GM21786 (cell line): ENCODE results near the gene ZMIZ1.

Experiments
- ATAC-seq: cut with Tn5 transposase; IDR thresholded peaks from one replicate; pipeline ENCODE4 v1.9.1; 2021; ENCODE audit not compliant: unreplicated experiment

Gene ZMIZ1

DNA sequence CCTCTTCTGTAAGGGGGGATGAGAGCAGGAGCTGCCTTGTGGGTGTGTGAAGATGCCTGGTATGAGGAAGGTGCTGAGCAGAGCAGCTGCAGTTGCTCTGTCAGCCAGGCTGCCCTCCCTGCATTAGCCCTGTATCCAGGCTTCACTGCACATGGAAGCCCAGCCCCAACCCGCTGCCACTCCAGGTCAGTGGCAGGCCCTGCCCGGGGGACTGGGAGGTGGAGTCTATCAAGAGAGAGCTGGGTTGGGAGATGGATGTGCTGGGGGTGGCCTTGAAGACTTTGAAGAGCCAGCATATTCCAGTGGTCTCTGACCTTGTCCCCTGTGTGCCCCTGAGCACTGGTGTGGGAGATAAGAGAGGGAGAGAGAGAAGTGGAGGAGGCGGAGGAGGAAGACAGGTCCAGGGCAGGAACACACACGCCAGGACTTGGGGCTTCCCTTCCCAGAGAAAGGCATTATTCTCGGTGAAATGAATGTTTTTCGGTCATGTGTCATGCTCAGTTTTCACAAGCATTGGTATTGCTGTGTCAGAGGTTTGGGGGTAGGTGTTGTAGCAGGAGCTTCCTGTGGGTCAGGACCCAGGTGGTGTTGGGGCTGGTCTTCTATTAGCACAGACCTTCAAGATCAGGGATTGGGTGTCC is 281.1 kb downstream of the ZMIZ1 start:
- ATAC-seq = no peak

DNA sequence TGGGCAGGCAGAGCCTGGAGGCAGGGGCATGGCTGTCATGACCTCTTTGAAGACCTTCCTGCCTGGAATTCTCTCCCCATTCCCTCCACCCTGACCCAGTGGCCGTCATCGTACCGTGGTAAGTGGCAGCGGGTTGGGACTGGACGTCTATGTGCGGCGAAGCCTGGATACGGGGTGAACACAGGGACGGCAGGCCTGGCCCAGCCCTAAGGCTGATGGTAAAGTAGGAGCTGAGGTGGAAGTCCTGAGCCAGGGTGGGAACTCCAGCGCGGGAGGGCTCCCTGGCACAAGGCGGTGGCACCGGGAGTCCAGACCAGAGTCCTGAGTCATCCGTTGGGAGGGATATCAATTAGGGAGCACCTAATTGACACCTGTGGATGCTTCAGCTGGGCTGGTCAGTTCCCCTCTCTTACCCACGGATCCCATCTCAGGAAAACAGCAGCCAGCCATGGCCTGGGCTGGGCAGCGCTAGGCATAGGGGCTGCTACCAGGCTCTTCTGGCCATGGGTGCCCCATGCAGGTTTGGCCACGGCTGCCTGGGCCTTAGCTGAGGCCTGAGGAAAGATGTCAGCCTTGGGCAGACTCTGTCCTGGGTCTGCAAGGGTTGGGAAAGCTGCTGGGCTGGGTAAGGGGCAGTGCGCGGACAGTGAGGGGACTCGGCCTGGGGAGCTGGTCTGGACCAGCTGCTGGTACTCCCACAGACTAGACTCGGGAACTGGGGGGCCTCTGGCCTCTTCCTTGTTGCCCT is 281.8 kb downstream of the ZMIZ1 start:
- ATAC-seq = no peak

DNA sequence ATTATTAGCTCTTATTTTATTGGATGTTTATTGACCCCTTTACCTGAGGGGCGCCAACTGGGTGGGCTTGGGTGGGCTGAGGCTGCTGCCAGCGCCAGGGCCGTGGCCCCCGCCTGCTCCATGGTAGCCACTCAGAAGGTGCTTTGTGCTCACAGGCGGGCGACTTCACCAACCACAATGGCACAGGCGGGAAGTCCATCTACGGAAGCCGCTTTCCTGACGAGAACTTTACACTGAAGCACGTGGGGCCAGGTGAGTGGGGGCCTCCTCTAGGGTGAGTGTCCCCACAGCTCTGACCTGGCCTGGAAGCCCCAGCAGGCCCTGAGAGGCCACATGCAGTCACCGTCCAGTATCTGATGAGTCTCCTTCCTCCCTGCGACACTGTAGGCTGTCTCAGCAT is 282.6 kb downstream of the ZMIZ1 start:
- ATAC-seq = no peak

DNA sequence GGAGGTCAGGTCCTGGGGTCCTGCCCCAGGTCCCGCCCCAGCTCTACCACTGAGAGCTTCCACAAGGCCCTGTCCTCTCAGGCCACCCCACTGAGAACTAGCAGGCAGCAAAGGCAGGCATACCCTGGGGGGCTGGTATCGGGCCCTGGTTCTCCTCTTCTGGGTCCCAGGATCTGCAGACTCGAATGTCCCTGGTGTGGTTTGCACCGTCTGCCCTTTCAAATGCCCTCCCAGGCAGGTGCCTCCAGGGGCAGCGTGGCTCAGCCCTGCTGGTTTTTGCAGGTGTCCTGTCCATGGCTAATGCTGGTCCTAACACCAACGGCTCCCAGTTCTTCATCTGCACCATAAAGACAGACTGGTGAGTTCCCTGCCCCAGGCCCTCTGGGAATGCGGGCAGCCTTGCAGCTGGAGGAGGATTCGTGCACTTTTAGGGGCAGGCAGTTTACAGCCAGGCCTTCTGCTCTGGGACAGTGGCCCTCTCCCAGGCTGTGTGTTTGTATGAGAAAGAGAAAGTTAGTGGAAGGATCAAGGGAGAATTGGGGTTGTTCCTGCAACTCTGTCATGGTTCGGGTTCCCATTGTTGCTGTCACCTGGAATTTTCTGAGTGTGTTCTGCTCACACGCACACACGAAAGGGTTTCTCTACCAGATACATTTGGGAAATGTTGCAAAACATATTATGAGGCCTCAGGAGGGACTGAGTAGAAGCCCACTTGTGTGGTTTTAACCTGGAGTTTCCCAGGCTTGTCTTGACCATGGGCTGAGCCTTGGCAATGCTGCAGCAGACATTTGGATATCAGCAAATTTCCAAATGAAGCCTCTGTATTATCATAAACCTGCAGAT is 283.5 kb downstream of the ZMIZ1 start:
- ATAC-seq = no peak

DNA sequence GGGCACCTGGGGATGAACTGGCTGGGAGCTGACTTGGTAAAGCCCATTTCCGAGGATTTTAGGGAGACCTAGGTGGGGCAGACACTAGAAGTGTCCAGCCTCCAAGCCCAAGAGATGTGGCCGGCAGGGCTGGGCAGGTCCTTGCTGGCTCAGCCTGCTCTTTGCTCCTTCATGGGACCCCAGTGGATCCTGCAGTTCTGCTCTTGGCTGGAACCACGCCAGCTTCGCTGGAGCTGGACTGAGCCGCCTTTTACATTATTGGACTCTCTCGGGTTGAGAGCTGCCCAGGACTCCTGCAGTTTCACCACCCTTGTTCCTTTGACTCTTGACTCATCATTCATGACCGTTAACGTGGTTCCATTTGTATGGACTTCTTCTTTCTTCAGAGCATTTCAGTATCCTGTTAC is 284.2 kb downstream of the ZMIZ1 start:
- ATAC-seq = no peak

DNA sequence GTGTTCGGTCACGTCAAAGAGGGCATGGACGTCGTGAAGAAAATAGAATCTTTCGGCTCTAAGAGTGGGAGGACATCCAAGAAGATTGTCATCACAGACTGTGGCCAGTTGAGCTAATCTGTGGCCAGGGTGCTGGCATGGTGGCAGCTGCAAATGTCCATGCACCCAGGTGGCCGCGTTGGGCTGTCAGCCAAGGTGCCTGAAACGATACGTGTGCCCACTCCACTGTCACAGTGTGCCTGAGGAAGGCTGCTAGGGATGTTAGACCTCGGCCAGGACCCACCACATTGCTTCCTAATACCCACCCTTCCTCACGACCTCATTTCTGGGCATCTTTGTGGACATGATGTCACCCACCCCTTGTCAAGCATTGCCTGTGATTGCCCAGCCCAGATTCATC is 285.0 kb downstream of the ZMIZ1 start:
- no peak for ATAC-seq

DNA sequence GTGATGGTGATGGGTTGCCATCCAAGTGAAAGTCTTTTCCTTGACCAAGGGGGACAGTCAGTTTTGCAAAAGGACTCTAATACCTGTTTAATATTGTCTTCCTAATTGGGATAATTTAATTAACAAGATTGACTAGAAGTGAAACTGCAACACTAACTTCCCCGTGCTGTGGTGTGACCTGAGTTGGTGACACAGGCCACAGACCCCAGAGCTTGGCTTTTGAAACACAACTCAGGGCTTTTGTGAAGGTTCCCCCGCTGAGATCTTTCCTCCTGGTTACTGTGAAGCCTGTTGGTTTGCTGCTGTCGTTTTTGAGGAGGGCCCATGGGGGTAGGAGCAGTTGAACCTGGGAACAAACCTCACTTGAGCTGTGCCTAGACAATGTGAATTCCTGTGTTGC is 285.4 kb downstream of the ZMIZ1 start:
- no peak for ATAC-seq

DNA sequence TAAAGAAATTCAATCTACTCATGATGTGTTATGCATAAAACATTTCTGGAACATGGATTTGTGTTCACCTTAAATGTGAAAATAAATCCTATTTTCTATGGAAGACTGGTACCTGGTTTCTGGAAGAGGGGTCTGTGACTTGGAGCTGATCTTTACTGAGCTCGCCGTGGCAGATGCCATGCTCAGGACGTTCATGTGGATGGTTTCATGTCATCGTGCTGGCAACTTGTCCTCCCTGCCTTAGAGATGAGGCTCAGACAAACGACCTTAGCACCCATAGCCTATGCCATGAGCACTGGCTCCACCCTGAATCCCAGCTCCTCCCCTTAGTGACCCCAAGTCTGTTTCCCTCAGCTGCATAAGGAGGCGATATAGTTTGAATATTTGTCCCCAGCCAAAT is 285.8 kb downstream of the ZMIZ1 start:
- no peak for ATAC-seq

DNA sequence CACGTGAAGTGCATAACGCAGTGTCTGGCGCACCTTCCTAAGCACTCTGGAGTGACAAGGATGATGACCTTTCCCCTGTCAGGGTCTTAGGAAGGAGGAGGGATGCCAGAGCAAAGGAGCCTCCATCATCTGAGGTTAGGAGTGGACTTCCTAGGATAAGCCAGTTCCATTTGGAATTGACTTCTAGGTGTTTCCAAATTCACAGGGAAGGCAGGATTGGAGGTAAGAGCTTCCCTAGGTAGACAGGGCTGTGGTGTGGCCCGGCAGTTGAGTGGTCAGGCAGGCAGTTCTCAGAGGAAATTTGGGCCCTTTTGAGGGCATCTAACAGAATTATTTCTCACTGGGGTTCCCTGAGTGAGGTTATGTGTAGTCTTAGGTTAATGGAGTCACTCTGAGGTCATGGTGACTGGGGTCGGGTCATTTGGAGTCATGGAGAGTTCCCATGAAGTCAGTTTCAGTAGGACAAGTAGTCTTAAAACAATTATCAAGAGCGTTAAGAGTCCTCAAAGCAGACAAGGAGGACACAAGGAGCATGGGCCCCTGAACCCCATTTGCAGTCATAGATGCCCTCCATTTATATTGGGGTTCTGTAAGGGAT is 286.8 kb downstream of the ZMIZ1 start:
- ATAC-seq = no peak

DNA sequence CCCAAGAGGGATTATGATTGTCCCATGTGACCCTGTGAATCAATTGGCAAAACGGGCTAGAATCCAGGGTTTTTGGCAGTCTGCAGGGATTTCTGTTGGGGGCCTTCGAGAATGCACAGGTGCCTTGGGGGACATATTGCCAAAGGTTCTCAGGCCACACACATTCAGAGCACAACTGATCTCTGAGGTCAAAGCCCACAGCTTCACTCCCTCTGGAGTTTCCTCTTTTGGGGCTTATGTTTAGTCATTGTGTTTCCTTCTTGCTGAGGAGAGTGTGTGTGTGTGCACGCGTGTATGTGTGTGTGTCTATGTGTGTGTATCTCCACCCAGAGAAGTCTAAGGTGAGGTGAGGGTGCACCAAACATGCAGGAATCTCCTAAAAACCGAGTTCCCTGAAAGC is 287.3 kb downstream of the ZMIZ1 start:
- ATAC-seq = no peak

DNA sequence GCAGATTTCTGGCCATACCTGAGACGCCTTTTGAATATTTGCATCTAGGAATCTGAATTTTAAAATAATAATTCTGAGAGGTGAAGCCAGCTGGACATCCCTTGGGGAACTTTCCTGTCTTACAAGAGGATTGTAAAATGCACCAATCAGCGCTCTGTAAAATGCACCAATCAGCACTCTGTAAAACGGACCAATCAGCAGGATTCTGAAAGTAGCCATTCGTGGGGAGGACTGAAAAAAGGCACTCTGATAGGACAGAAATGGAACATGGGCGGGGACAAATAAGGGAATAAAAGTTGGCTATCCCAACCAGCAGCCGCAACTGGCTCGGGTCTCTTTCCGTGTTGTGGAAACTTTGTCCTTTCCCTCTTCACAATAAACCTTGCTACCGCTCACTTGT is 288.4 kb downstream of the ZMIZ1 start:
- ATAC-seq = no peak

DNA sequence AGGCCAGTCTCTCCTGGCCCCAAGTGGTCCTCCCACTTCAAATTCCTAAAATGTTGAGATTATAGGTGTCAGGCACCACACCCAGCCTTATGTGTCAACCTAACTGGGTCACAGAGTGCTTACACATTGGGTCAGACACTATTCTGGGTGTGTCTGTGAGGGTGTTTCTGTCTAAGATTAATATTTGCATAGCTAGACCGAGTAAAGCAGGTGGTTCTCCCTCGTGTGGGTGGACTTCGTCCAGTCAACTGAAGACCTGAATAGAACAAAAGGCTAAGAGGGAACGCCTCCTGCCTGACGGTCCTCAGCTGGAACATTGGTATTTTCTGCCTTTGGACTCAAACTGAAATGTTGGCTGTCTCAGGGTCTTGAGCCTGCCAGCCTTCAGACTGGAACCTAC is 290.0 kb downstream of the ZMIZ1 start:
- ATAC-seq = no peak

DNA sequence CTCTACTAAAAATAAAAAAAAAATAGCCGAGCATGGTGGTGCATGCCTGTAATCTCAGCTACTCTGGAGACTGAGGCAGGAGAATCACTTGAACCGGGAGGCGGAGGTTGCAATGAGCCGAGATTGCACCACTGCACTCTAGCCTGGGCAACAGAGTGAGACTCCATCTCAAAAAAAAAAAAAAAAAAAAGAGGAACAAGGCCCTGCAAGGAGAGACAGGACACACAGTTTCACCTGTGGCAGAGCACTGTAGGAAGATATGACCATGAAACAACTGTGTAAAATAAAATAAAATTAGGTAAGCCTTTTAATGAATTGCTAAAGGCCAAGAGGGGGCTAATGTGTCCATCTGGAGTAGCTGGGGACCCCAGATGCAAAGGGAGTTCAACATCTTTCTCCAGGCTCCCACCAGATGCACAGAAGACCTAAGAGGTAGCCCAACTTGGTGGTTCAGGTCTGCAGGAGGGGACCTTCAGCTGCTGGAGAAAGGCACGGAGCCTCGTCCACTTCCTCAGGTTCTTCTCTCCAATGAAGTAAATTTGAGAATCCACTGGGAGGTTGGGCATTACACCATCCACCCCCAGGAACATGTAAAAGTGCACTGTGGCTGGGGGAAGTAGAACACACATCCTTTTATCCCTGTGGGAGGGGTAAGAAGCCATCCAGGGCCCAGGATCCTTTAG is 291.2 kb downstream of the ZMIZ1 start:
- no peak for ATAC-seq

DNA sequence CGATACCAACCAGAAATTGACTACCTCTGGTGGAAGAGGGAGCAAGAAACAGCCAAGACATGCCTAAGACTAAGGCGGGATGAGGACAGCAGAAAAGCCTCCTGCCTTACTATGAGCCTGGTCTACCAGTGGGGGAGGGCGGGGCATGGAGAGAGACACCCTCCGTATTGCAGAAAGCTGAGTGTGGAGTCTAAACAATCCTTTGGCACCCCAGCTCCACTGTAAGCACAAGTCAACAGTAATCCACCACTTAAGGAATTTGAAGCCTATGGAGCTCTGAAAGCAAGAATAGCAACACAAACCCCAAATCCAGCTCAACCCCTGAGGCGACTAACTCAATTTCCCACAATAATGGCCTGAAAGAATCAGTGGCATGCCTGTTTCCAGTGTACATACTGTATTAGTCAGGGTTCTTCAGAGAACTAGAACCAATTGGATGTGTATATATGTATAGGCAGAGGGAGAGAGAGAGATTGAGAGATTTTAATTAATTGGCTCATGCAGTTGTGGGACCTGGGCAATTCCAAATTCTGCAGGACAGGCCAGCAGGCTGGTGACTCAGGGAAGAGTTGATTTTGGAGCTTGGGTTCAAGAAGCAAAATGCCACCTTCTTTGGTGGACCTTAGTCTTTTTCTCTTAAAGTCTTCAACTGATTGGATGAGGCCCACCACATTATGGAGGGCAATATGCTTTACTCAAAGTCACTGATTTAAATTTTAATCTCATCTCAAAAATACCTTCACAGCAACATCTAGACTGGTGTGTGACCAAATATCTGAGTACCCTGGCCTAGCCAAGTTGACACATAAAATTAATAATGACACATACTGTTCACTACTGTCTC is 292.0 kb downstream of the ZMIZ1 start:
- ATAC-seq = no peak

DNA sequence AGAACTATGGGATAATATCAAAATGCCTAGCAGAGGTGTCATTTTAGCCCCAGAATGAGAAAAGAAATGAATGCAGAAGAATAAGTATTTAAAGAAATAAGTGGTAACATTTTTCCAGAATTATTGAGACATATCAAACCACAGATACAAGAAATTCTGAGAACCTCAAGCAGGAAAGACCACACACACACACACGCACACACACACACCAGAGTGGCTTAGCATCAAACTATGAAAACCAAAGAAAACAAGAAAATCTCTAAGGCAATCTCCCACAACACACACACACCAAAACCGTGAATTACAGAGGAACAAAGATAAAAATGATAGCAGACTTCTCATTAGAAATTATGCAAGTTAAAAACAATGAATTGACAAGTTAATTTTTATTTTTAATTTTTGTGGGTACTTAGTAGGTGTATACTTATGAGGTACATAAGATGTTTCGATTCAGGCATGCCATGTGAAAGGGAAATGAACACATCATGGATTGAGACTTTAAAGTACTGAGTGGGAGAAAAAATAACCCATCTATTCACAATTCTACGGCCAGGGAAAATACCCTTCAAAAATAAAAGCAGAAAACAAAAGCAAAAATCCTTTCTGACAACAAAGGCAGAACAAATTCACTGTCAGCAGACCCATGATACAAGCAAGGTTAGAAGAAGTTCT is 293.1 kb downstream of the ZMIZ1 start:
- no peak for ATAC-seq
